ENCODE data around the gene PODXL.
"Not testable (repeated sequence)": the region's sequence is repeated elsewhere in the genome, so short reads cannot be mapped to it uniquely, and the experiment has no call there.

The PODXL gene

DNA sequence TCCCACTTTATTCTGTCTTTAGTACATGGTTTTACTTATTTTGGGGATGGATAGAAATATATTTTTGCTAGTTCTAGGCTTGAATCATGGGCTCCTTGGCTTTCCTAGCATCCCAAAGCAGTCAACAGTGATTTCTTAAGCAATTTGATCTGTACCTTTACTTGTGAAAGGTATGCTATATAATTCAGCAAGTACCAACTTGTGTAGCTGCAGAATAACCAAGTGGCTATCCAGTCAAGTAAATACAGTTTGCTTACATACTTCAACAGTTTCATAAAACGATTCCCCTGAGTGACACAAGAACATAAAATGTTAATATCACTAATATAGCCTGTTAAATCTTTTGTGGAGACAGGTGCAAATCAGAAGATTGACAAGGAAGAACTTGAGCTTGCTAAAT, 67.2 kb downstream of the PODXL start:
- no peak for DNase-seq (ENCODE audit: low read depth)

DNA sequence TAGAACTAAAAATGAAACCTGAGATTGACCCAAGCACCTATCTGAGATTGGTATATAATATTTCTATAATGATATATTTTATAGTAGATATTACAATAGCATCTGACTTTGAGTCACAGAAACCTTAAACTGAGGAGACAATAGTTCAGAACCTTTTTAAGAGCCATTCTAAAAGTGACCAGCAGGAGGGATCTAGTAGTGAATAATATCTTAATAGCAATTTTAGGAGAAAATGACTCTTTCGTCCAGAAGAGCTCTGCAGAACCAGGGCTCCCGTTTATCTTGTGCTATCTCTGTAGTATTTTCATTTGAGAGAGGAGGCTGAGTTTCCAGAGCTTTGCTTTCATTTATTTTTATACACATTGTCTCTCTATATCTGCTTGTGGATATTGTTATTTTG, 68.1 kb downstream of the PODXL start:
- no peak for DNase-seq (ENCODE audit: low read depth)

DNA sequence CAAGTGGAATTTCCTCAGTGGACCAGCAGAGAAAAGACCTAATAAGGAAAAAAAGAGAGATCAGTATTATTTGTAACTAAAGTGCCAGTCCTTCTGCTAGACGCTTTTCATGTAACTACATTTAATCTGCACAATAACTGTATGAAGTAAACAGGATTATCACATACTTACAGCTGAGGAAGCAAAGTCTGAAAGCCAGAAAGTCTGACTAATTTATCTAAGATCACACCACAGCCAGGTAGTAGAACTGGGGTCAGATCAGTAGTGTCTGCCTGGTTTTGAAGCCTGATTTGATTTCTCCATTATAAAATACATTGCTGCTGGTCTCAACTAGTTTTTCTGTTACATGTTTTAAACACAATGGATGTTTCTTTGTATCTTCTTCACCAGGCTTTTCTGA, 69.2 kb downstream of the PODXL start:
- DNase-seq (ENCODE audit: low read depth) = no peak

DNA sequence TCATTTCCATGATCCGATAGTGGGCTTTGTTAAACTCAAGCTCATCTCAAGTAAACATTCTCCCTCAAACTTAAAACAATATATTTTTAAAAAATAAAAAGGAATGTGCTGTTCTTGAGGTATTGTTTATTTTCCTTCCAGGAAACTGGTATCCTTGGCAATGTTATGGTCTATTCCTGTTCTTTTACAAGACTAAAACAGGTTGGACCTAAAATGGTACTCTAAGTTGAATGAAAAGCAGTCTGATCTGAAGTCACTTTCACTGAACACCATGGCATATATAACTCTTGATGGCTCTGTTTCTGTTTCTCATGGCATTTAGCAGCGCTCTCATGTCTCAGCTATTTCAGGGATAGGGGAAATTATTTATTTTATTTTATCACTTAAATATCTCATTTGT, 70.1 kb downstream of the PODXL start:
- no peak for DNase-seq (ENCODE audit: low read depth)

DNA sequence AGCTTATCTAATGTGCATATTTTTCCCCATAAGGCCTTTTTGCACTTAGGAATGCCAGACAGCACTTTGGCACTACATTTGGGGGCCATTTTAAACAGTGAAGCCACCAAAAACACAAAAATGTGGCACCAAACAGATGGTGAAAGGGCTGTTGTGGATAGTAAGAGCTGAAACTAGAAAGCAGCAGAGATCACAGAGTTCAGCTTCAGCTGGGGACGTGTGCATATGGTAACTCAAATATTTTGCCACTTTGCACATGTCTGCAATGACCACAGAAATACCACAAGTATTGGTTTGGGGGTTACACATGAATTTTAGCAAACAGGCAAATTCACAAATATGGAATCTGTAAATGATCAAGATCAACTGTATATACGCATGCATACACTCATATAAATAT, 72.8 kb downstream of the PODXL start:
- no peak for DNase-seq (ENCODE audit: low read depth)

DNA sequence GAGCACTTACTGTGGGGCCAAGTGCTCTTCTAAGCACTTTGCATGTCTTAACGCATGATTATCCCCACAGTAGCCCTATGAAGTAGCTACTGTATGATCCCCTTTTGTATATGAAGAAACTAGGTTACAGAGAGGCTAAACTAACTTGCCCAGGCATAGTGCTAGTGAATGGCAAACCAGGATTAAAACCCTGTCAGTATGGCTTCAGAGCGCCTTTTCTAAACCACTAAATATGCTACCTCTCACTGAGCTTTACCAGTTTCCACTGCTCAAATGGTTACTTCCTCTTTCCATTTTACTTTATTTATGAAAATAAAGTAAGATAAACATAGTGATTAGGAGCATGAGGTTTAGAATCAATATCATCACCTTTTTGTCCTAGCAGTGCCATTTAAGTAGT, 73.6 kb downstream of the PODXL start:
- DNase-seq (ENCODE audit: low read depth) = no peak

DNA sequence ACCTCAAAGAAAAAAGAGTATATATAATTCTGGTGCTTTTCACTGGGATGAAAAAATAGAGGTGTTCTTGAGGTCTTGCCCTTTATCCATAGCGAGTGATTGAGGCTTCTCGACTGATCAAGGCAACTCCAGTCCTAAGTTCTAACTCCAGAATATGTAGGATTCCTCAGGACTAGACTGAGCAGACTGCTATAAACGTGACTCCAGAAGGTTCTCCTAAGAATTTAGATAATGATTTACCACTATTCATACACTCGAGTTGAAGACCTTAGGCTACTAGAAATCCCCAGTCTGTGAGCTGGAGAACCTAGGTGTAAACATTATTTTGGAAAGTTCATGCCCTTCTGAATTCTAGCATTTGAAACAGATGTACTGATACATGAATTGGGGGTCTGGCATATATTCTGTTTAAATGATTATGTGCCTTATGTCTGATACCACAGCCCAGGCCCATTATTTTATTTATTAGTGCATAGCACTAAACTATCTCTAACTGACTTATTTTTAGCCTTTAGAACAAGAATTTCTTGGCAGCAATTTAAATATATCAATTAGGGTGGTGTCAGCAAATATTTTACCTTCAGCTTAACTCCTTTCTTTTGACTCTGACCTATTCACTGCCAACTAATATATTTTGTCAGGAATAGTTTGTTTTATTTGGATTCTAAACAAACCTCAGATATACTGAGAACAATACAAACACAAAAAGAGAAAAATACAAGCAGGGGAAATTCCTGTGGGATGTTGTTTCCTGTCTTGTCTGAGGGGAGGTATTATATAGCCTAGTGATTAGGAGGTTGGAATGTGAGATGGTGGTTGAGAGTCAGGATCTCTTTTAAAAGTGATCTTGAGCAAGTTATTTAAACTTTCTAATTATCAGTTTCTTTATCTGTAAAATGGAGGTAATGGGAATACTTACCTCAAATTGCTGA, 75.8 kb downstream of the PODXL start:
- DNase-seq (ENCODE audit: low read depth) = no peak

DNA sequence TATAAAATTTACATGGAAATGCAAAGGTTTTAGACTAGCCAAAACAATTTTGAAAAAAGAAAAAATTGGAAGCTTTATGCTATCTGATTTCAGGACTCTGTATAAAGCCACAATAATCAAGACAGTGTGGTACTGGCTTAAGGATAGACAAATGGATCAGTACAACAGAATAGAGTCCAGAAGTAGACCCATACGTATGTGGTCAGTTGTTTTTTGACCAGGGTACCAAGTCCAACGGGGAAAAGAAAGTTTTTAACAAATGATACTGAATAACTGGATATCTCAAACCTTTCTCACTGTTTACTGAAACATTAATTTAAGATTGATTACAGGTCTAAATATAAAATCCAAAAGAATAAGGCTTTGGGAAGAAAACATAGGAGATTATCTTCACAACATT, 79.7 kb downstream of the PODXL start:
- DNase-seq (ENCODE audit: low read depth) = no peak

DNA sequence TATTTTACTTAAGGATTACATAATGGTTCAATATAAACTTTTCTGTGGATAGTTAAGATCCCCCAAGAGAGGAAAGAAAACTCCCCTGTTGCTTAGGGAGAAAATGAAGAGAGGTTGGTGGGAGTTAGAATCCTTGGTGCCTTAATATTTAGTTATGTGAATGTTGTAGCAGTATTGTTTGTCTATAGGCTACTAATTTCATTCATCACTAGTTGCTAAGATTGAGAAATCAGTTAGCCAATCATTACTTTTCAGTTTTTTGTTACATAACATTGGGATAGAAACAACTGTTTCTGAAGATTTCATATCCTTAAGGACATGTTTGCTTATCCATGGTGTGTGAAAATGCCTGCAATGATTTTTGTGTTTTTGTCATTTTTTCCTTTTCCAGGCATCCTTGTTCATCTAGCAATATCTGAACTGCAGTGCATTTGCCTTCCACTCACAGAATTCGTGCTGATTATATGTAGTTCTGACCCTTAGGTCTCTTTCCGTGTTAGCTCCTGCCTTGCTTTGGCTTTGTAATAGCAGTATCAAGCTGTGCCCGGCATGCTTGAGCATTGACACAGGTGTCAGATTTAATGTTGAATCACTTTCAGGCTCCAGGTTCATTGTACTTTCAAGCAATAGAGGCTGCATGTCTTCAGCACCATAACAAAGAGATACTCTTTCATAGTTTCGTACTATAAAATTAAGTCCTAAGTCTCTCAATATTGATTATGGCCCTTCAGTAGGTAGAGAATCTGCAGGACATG, 85.0 kb downstream of the PODXL start:
- DNase-seq (ENCODE audit: low read depth) = no peak

DNA sequence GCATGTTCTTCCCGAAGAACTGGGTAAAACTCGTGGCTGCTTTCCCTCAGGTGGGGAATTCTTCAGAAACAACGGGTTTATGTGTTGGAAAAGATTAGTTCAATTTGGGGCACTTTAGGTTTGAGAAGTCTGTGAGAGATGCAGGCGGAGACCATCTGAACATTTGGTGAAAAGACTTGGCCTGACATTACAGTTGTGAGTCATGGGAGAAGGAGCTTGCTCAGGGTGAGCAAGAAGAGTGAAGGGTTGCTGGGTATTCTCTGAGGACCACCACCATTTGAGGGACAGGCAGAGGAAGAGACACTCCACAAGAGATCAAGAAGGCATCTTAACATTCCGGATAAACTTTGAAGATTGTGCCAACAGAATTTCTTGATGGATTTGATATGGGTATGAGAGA, 88.6 kb downstream of the PODXL start:
- DNase-seq (ENCODE audit: low read depth) = no peak

DNA sequence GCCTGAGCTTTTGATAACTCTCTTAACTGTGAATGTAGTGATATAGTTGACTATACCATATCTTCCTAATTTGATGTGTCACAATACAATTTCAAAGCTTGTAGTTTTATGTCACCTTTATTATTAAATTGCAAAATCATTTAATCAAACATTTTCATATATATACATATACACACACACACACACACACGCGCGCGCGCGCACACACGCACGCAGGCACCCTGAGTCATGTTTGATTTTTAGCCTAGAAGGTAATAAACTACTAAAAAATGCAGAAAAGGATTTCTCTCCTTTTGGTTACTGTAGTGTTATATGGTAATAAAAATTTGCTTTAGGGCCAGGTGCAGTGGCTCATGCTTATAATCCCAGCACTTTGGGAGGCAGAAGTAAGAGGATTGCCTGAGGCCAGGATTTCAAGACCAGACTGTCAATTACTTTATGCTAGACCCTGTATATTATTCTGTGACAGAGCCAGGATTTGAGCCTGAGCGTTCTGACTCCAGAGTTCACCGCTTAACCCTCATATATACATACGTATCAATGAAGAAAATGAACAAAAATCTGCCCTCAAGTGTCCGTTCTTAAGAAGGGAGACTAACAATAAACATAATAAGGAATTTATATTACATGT, 89.6 kb downstream of the PODXL start:
- no peak for DNase-seq (ENCODE audit: low read depth)

DNA sequence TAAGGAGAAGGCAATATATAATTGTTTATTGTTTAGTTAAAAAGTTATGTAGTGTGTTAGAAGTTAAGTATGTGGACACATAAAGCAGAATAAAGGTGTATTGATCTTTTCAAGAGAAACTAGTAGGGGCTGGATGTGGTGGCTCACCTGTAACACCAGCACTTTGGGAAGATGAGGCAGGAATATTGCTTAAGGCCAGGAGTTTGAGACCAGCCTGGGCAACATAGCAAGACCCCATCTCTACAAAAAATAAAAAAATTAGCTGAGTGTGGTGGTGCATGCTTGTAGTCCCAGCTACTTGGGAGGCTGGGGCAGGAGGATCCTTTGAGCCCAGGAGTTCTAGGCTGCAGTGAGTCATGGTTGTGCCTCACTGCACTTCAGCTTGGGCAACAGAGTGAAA, 93.7 kb downstream of the PODXL start:
- DNase-seq (ENCODE audit: low read depth) = not testable (repeated sequence)

DNA sequence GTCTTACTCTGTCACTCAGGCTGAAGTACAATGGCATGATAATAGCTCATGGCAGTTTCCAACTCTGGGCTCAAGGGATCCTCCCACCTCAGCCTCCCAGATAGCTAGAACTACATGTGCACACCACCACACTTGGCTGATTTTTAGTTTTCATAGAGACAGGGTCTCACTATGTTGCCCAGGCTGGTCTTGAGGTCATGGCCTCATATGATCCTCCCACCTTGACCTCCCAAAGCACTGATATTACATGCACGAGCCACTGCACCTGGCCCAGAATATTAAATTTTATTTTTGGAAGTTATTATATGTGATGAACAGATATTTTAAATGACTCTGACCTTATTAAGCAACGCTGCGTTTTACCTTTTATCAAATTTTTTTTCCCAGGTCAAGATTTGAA, 94.4 kb downstream of the PODXL start:
- no peak for DNase-seq (ENCODE audit: low read depth)

DNA sequence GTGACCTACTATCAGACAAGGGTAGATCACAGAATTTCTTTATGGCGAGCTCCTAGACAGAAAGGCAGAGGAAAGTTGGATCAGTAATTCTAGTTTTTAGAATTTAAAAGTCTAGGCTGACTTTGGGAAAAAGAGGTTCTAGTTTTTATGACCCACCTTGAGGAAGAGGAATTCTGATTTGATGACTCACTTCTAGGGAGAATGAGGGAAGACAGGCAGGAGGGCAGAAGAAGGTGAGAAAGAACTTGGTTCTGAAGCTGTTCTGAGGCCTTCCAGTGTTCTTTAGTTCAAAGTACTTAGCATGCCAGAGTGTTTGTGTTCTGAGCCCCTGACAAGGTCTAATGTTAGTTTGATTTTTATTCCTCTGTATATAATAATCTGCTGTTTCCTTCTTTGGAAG, 97.2 kb downstream of the PODXL start:
- DNase-seq (ENCODE audit: low read depth) = no peak

DNA sequence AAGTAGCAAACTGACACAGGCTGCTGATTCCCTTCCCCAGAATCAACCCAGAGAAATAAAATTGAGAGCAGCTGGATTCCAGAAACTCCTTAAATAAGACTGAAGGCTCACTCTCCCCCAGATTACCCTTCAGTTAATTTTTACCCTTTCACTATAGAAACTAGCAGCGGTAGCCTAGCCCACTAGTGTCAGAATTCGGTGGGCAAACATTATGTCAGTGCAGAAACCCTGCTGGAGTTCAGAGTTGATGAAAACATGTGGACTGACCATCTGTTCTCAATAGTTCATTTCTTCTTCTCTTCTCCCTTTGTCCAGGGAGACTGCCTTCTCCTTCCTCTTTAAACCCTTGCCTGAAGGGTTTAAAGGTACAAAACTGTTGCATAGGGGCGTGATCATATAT, 100.1 kb downstream of the PODXL start:
- no peak for DNase-seq (ENCODE audit: low read depth)

DNA sequence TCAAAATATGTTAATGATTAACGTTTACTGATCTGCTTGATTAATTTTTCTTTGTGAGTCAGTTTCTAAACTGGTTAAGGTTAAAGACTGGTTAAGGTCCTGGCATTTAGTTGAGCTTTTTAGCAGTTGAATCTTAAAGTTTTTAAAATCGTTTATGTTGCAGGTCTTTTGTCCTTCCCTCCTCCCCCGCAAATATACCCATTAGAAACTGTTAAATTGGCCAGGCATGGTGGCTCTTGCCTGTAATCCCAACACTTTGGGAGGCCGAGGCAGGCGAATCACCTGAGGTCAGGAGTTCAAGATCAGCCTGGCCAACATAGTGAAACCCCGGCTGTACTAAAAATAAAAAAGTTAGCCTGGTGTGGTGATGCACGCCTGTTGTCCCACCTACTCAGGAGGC, 100.9 kb downstream of the PODXL start:
- no peak for DNase-seq (ENCODE audit: low read depth)

DNA sequence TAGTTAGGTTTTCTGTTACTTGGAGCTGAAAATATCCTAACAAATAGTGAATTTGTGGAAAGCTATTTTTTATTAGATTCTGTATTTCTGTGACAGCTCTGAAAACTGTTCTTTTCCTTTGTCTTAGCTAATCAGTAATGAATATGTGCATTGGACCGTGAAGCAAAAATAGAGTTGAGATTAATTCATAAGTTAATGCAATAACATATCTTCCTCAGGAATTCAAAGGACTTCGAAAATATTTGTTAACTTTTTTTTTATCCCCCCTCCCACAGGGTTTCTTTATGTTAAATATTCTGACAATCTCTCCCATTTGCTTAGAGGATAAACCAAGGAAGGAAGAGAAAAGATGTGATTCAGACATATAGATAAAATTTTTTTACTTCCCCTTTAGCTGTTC, 101.4 kb downstream of the PODXL start:
- DNase-seq (ENCODE audit: low read depth) = no peak

DNA sequence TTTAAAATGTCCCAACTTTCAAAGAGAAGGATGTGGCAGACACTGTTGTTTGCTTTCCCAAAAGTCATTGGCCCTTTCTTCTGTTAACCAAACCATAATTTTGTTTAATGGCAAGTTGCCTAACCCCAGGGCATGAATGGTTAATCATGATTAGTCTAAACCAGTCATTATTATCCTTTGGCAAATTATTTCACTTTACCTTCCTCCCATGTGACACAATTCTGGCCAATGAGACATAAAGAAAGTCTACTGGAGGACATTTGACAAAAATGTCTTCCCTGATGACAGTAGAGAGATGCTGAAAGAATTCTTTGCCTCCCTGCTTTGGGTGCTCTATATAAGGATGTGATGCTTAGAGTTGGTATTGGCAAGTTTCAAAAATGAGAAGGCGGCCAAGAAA, 101.9 kb downstream of the PODXL start:
- no peak for DNase-seq (ENCODE audit: low read depth)

All from activated T-cell treated with anti-CD3 and anti-CD28 coated beads for 48 hours (primary cell).